HEK293 (cell line): Measurements from ENCODE around the gene FAM193A.

Experiments used
- CTCF ChIA-PET: fragments of 350-600 bp; formaldehyde crosslinking; extraction: SDS; loops from one replicate; lab custom pipeline; 2021; ENCODE audit warnings: antibody characterized with exemption; lab: Yijun Ruan, JAX
- POLR2A ChIA-PET: fragments of 300-600 bp; formaldehyde crosslinking; extraction: SDS; loops from one replicate; lab custom pipeline; 2020; ENCODE audit warnings: antibody characterized with exemption, inconsistent platforms; lab: Yijun Ruan, JAX
- H3K27ac ChIP-seq: fragments of 200-500 bp; sonication (Bioruptor generic); 2 replicates; pipeline ENCODE4 v1.5.1; 2014; ENCODE audit warnings: low read depth, low read length, control low read depth, inconsistent platforms; ENCODE audit errors: extremely low read depth
- H3K36me3 ChIP-seq, 2 experiments: fragments of 200-500 bp in 1 of 2; sonication (Bioruptor generic) in 1 of 2; 1 replicate in 1 of 2; 2 replicates in 1 of 2; pipeline ENCODE4 v1.5.1; 2014 to 2017; ENCODE audit warnings: inconsistent platforms in 2 of 2, low read length in 2 of 2; ENCODE audit not compliant: control insufficient read depth in 2 of 2, insufficient read depth in 1 of 2
- H3K4me1 ChIP-seq: fragments of 200-500 bp; sonication (Bioruptor generic); 2 replicates; pipeline ENCODE4 v1.5.1; 2014; ENCODE audit warnings: mild to moderate bottlenecking, low read length, inconsistent platforms; ENCODE audit not compliant: control insufficient read depth, insufficient read depth
- H3K4me3 ChIP-seq: 2 replicates; pipeline ENCODE4 v1.5.1; 2011; ENCODE audit warnings: low read depth, mild to moderate bottlenecking, control low read depth, low read length, moderate library complexity
- H3K9me3 ChIP-seq: fragments of 200-500 bp; sonication (Bioruptor generic); 2 replicates; pipeline ENCODE4 v1.5.1; 2014; ENCODE audit warnings: low read depth, low read length, inconsistent platforms; ENCODE audit not compliant: control insufficient read depth, insufficient read depth
- BCL11B ChIP-seq: fragments of 450-650 bp; formaldehyde crosslinking; IDR thresholded peaks from 2 replicates; pipeline ENCODE4 v1.5.1; 2016; ENCODE audit warnings: low read depth, missing biosample characterization, missing genetic modification characterization
- HOXD13 ChIP-seq: sonication (generic); formaldehyde crosslinking; IDR thresholded peaks from 2 replicates; pipeline ENCODE4 v1.8.0; 2022; ENCODE audit warnings: missing genetic modification reagents, borderline replicate concordance
- KLF1 ChIP-seq: fragments of 450-650 bp; formaldehyde crosslinking; IDR thresholded peaks from 2 replicates; pipeline ENCODE4 v1.5.1; 2016; ENCODE audit warnings: missing biosample characterization, missing genetic modification characterization
- KLF10 ChIP-seq: fragments of 450-650 bp; IDR thresholded peaks from 2 replicates; pipeline ENCODE4 v1.5.1; 2018; ENCODE audit warnings: missing biosample characterization, mild to moderate bottlenecking, missing genetic modification characterization
- KLF17 ChIP-seq: fragments of 450-650 bp; formaldehyde crosslinking; IDR thresholded peaks from 2 replicates; pipeline ENCODE4 v1.5.1; 2016; ENCODE audit warnings: missing biosample characterization, missing genetic modification characterization
- KLF8 ChIP-seq: fragments of 450-650 bp; formaldehyde crosslinking; IDR thresholded peaks from 2 replicates; pipeline ENCODE4 v1.5.1; 2016; ENCODE audit warnings: missing biosample characterization, missing genetic modification characterization
- SCRT2 ChIP-seq: fragments of 450-650 bp; formaldehyde crosslinking; IDR thresholded peaks from 2 replicates; pipeline ENCODE4 v1.5.1; 2016; ENCODE audit warnings: missing biosample characterization, missing genetic modification characterization
- SETDB1 ChIP-seq: IDR thresholded peaks from one replicate; pipeline ENCODE4 v1.6.1; 2017; ENCODE audit warnings: mild to moderate bottlenecking, low read length, moderate library complexity, mixed read lengths; ENCODE audit not compliant: insufficient read length
- ZBTB26 ChIP-seq: fragments of 450-650 bp; formaldehyde crosslinking; optimal IDR thresholded peaks from 2 replicates; pipeline ENCODE3; 2016; ENCODE audit warnings: missing biosample characterization, mild to moderate bottlenecking, missing genetic modification characterization
- ZBTB48 ChIP-seq: fragments of 450-650 bp; formaldehyde crosslinking; IDR thresholded peaks from 2 replicates; pipeline ENCODE4 v1.5.1; 2016; ENCODE audit warnings: missing biosample characterization, missing genetic modification characterization
- ZNF175 ChIP-seq: fragments of 450-650 bp; formaldehyde crosslinking; IDR thresholded peaks from 2 replicates; pipeline ENCODE4 v1.5.1; 2016; ENCODE audit warnings: missing biosample characterization, missing genetic modification characterization
- ZNF23 ChIP-seq: fragments of 450-650 bp; formaldehyde crosslinking; IDR thresholded peaks from 2 replicates; pipeline ENCODE4 v1.5.1; 2016; ENCODE audit warnings: missing biosample characterization, missing genetic modification characterization, borderline replicate concordance
- ZNF26 ChIP-seq: fragments of 450-650 bp; formaldehyde crosslinking; IDR thresholded peaks from 2 replicates; pipeline ENCODE4 v1.5.1; 2016; ENCODE audit warnings: missing biosample characterization, missing genetic modification characterization
- ZNF266 ChIP-seq: fragments of 450-650 bp; formaldehyde crosslinking; IDR thresholded peaks from 2 replicates; pipeline ENCODE4 v1.5.1; 2016; ENCODE audit warnings: missing biosample characterization, missing genetic modification characterization, low read depth
- ZNF302 ChIP-seq: fragments of 450-650 bp; formaldehyde crosslinking; IDR thresholded peaks from 2 replicates; pipeline ENCODE4 v1.5.1; 2016; ENCODE audit warnings: missing biosample characterization, missing genetic modification characterization, low read depth
- ZNF37A ChIP-seq: fragments of 450-650 bp; IDR thresholded peaks from 2 replicates; pipeline ENCODE4 v1.5.1; 2018; ENCODE audit warnings: missing biosample characterization, missing genetic modification characterization
- ZNF555 ChIP-seq: fragments of 450-650 bp; formaldehyde crosslinking; conservative IDR thresholded peaks from 2 replicates; pipeline ENCODE4 v1.5.1; 2017; ENCODE audit warnings: missing biosample characterization, mild to moderate bottlenecking, missing genetic modification characterization, inconsistent platforms
- ZNF561 ChIP-seq: fragments of 450-650 bp; IDR thresholded peaks from 2 replicates; pipeline ENCODE4 v1.5.1; 2018; ENCODE audit warnings: missing biosample characterization, missing genetic modification characterization, borderline replicate concordance
- ZNF571 ChIP-seq: fragments of 450-650 bp; formaldehyde crosslinking; IDR thresholded peaks from 2 replicates; pipeline ENCODE4 v1.5.0; 2017; ENCODE audit warnings: missing biosample characterization, missing genetic modification characterization
- ZNF626 ChIP-seq: fragments of 450-650 bp; sonication (Bioruptor Pico); formaldehyde crosslinking; IDR thresholded peaks from 2 replicates; pipeline ENCODE4 v1.5.1; 2018; ENCODE audit warnings: missing biosample characterization, missing genetic modification characterization, inconsistent platforms
- ZNF654 ChIP-seq: fragments of 450-650 bp; formaldehyde crosslinking; IDR thresholded peaks from 2 replicates; pipeline ENCODE4 v1.5.1; 2016; ENCODE audit warnings: low read depth, missing biosample characterization, missing genetic modification characterization
- ZNF768 ChIP-seq: fragments of 450-650 bp; formaldehyde crosslinking; IDR thresholded peaks from 2 replicates; pipeline ENCODE4 v1.5.1; 2018; ENCODE audit warnings: missing biosample characterization, mild to moderate bottlenecking, missing genetic modification characterization
- TF ChIP-seq, protein P1 (sequence below): IDR thresholded peaks from 2 replicates; pipeline ENCODE4 v1.6.1; 2011; ENCODE audit warnings: mild to moderate bottlenecking, low read depth, low read length, borderline replicate concordance
- TF ChIP-seq, protein P2 (sequence below): fragments of 450-650 bp; formaldehyde crosslinking; IDR thresholded peaks from 2 replicates; pipeline ENCODE4 v1.5.1; 2016; ENCODE audit warnings: missing biosample characterization, missing genetic modification characterization
- TF ChIP-seq, protein P3 (sequence below): fragments of 450-650 bp; IDR thresholded peaks from 2 replicates; pipeline ENCODE4 v1.5.1; 2018; ENCODE audit warnings: missing biosample characterization, missing genetic modification characterization

Gene FAM193A

DNA sequence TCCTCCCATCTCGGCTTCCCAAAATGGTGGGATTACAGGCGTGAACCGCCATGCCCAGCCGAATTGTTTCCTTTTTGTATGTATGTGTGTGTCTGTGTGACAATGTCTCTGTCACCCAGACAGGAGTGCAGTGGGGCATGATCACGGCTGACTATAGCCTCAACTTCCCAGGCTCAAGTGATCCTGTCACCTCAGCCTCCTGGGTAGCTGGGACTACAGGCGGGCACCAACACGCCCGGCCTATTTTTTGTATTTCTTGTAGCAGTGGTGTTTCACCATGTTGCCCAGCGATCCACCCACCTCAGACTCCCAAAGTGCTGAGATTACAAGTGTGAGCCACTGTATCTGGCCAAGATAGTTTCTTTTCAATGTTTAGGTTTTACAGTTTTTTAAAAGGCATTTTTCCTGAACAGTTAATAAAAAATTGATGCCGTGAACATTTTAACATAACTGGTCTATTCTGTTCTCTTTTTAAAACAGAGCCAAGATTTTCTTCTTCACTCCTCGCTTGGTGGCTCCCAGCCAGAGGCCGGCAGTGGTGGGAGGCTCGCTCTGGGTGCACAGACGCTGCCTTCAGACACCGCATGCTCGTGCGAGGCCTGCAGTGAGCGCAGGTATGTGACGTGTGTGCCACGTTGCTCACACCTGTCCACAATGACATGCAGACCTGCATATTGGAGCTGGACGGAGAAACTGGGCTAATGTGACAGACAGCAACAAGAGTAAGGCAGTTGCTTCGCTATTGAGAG is 88.5 kb downstream of the FAM193A start:
- peaks cover 4 to 39% of the 10 kb centered on the region in 2 experiments for H3K36me3 ChIP-seq
- no peaks in the 10 kb centered on the region for H3K9me3 ChIP-seq
- ChIA-PET POLR2A (no interaction called here), CTCF (no interaction called here)
- TF ChIP-seq ZNF561 (tag by site-specific recombination), result no peak
- TF ChIP-seq KLF1 (tag by site-specific recombination), result no peak
- TF ChIP-seq SCRT2 (tag by site-specific recombination), result no peak
- TF ChIP-seq, protein P1, sequence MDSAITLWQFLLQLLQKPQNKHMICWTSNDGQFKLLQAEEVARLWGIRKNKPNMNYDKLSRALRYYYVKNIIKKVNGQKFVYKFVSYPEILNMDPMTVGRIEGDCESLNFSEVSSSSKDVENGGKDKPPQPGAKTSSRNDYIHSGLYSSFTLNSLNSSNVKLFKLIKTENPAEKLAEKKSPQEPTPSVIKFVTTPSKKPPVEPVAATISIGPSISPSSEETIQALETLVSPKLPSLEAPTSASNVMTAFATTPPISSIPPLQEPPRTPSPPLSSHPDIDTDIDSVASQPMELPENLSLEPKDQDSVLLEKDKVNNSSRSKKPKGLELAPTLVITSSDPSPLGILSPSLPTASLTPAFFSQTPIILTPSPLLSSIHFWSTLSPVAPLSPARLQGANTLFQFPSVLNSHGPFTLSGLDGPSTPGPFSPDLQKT, result no peak
- TF ChIP-seq KLF8 (tag by site-specific recombination), result no peak
- TF ChIP-seq ZNF175 (tag by site-specific recombination), result no peak
- TF ChIP-seq SETDB1, result no peak
- TF ChIP-seq, protein P2, sequence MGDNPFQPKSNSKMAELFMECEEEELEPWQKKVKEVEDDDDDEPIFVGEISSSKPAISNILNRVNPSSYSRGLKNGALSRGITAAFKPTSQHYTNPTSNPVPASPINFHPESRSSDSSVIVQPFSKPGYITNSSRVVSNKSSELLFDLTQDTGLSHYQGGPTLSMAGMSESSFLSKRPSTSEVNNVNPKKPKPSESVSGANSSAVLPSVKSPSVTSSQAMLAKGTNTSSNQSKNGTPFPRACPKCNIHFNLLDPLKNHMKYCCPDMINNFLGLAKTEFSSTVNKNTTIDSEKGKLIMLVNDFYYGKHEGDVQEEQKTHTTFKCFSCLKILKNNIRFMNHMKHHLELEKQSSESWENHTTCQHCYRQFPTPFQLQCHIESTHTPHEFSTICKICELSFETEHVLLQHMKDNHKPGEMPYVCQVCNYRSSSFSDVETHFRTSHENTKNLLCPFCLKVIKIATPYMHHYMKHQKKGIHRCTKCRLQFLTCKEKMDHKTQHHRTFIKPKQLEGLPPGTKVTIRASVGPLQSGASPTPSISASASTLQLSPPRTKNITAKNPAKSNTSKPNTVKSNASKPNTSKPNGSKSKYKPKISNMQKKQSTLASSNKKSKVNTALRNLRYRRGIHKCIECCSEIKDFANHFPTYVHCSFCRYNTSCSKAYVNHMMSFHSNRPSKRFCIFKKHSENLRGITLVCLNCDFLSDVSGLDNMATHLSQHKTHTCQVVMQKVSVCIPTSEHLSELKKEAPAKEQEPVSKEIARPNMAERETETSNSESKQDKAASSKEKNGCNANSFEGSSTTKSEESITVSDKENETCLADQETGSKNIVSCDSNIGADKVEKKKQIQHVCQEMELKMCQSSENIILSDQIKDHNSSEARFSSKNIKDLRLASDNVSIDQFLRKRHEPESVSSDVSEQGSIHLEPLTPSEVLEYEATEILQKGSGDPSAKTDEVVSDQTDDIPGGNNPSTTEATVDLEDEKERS (tag by site-specific recombination), result no peak
- H3K27ac ChIP-seq, result no peak overlapping the region
- no peak overlapping the region for H3K4me3 ChIP-seq
- no peaks in the 10 kb centered on the region for H3K4me1 ChIP-seq

- no peak overlapping the region for H3K27ac ChIP-seq
- peaks cover 4 to 52% of the 10 kb centered on the region in 2 experiments for H3K36me3 ChIP-seq
- ChIA-PET CTCF (interaction anchor here (0.7 kb wide), 1 partner anchor 49 kb away, joined by 3 read pairs; no protein-coding TSS in a partner anchor), POLR2A (no interaction called here)
- no peaks in the 10 kb centered on the region for H3K4me1 ChIP-seq
- no peak for TF ChIP-seq KLF10 (tag by site-specific recombination)
- TF ChIP-seq HOXD13 (CRISPR knock-in tag), result no peak
- TF ChIP-seq KLF1 (tag by site-specific recombination), result no peak
- TF ChIP-seq ZNF768 (tag by site-specific recombination), result no peak
- no peak for TF ChIP-seq ZBTB48 (tag by site-specific recombination)
- no peak for TF ChIP-seq ZNF37A (tag by site-specific recombination)
- TF ChIP-seq ZNF302 (tag by site-specific recombination), result no peak
- TF ChIP-seq BCL11B (tag by site-specific recombination), result no peak
- TF ChIP-seq ZNF654 (tag by site-specific recombination), result no peak
- TF ChIP-seq ZNF23 (tag by site-specific recombination), result no peak
- TF ChIP-seq ZNF626, result no peak
- TF ChIP-seq ZBTB26 (tag by site-specific recombination), result no peak
- no peak for TF ChIP-seq ZNF26
- TF ChIP-seq ZNF555, result no peak
- no peak for TF ChIP-seq ZNF571 (tag by site-specific recombination)
- no peak for TF ChIP-seq KLF17 (tag by site-specific recombination)
- TF ChIP-seq ZNF266, result no peak
- TF ChIP-seq, protein P3, sequence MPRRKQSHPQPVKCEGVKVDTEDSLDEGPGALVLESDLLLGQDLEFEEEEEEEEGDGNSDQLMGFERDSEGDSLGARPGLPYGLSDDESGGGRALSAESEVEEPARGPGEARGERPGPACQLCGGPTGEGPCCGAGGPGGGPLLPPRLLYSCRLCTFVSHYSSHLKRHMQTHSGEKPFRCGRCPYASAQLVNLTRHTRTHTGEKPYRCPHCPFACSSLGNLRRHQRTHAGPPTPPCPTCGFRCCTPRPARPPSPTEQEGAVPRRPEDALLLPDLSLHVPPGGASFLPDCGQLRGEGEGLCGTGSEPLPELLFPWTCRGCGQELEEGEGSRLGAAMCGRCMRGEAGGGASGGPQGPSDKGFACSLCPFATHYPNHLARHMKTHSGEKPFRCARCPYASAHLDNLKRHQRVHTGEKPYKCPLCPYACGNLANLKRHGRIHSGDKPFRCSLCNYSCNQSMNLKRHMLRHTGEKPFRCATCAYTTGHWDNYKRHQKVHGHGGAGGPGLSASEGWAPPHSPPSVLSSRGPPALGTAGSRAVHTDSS (tag by site-specific recombination), result no peak
- H3K4me3 ChIP-seq, result no peak overlapping the region
- no peaks in the 10 kb centered on the region for H3K9me3 ChIP-seq
These were observed 89.8 kb downstream of the FAM193A start for GRCh38 chr4:2626231-2626630.
